ENCODE data around the gene PROZ.

- TF ChIP-seq CTCF (IDR thresholded peaks at IDR 0.05) (no peak), POLR2A (IDR thresholded peaks at IDR 0.05) (no peak), EP300 (IDR thresholded peaks at IDR 0.05) (no peak)
Measured at GRCh38 chr13:113152984-113153809, 5.3 kb upstream of the PROZ start.
